ENCODE measurements around the gene LMTK2.
A peak's percentile ranks its signal among the peaks of the same experiment; 100 is the strongest.

The LMTK2 gene

DNA sequence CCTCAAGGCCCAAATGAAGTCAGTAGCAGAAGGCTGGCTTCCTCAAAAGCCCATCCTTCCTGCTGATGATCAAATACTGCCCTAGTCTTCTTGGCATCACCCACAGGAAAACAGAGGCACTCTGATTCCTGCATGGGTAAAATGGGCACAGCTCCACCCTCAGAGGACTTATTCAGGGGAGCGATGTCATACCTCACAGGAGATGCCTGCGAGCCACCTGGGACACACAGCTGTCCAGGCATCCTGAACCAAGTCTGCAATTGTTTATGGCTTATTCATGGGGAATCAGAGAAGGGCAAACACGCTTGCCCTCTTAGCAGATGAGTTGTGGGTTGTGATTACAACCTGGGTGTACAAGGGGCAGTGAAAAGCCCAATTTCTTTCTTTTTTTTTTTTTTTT, 22.0 kb upstream of the LMTK2 start:
- DNase-seq (ENCODE audit: low read depth), result no peak
- TF ChIP-seq, protein P1, sequence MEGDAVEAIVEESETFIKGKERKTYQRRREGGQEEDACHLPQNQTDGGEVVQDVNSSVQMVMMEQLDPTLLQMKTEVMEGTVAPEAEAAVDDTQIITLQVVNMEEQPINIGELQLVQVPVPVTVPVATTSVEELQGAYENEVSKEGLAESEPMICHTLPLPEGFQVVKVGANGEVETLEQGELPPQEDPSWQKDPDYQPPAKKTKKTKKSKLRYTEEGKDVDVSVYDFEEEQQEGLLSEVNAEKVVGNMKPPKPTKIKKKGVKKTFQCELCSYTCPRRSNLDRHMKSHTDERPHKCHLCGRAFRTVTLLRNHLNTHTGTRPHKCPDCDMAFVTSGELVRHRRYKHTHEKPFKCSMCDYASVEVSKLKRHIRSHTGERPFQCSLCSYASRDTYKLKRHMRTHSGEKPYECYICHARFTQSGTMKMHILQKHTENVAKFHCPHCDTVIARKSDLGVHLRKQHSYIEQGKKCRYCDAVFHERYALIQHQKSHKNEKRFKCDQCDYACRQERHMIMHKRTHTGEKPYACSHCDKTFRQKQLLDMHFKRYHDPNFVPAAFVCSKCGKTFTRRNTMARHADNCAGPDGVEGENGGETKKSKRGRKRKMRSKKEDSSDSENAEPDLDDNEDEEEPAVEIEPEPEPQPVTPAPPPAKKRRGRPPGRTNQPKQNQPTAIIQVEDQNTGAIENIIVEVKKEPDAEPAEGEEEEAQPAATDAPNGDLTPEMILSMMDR (IDR thresholded peaks at IDR 0.05; ENCODE audit: low read length, missing control alignments), result no peak
- H3K4me3 ChIP-seq (replicated peaks; ENCODE audit: low read depth, low read length), result no peak overlapping the region

DNA sequence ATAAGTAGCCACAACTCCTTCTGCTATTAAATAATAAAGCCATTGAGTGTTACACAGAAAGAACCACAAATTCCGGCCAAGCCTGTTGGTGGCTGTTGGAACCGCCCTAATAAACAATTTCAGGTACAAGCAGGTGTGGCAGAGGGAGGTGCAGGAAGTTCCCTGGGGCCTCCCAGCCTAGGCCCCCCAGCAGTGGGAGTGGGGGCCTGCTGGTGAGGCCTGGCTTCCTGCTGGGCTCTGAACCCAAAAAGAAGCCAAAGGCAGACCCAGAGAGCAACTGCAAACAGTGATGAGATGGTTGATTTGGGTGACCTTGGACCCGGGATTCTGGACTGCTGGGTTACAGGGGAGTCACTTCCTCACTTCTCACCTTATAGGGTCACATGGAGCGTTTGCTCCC, 21.0 kb upstream of the LMTK2 start:
- TF ChIP-seq, protein P1 (IDR thresholded peaks at IDR 0.05; ENCODE audit: low read length, missing control alignments), result no peak
- H3K4me3 ChIP-seq (replicated peaks; ENCODE audit: low read depth, low read length), result no peak overlapping the region
- DNase-seq (ENCODE audit: low read depth), result no peak

DNA sequence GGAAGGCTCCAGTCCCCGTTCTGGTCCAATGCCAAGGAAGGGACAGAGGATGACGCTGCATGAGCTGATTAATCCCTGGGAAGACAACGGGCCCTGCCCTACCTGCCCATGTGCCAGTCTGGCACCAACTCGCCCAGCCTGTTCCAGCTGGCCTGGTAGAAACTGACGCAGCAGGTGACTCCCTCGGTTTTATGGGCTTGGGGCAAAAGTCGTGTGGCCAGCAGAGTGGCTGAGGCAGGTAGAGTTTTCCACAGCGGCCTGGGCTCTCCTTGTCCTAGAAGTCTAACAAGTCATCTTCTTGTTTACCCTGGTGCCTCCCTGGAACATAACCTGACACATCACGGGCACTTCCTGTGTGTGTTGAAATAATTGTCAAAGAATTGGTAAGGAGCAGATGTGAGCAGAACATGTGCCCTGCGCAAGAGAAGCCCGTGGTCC, 20.4 kb upstream of the LMTK2 start:
- DNase-seq (ENCODE audit: low read depth), result no peak
- TF ChIP-seq, protein P1 (IDR thresholded peaks at IDR 0.05; ENCODE audit: low read length, missing control alignments), result no peak
- H3K4me3 ChIP-seq (replicated peaks; ENCODE audit: low read depth, low read length), result no peak overlapping the region

DNA sequence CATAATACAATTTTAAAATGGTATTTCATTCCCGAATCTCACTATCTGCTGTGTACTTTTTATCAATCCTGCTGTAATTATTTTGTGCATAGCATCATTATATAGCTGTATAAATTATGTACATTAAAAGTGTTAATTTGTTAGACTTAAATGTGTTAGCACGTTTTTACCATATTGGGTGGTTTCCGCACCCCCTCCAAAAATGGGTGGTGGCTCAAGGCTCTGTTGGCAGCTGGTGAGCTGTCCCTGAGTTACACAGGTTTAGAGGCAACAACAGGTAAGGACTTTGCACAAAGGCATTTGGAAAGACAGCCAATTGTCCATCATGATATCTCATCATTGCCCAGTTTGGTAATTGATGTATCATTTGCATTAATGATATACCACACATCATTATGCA, 18.6 kb upstream of the LMTK2 start:
- TF ChIP-seq, protein P1 (IDR thresholded peaks at IDR 0.05; ENCODE audit: low read length, missing control alignments), result no peak
- DNase-seq (ENCODE audit: low read depth), result no peak
- no peak overlapping the region for H3K4me3 ChIP-seq (replicated peaks; ENCODE audit: low read depth, low read length)

DNA sequence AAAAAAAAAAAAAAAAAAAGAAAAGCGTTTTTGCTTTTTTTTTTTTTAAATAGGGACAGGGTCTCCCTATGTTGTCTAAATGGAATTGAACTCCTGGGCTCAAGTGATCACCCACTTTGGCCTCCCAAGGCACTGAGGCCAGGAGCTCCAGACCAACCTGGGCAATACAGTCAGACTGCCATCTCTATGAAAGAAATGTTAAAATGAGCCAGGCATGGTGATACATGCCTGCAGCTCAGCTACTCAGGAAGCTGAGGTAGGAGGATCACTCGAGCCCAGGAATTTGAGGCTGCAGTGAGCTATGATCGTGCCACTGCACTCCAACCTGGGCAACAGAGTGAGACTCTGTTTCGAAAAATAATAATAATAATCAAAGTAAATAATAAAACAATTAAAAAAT, 16.5 kb upstream of the LMTK2 start:
- TF ChIP-seq, protein P1 (IDR thresholded peaks at IDR 0.05; ENCODE audit: low read length, missing control alignments), result no peak
- H3K4me3 ChIP-seq (replicated peaks; ENCODE audit: low read depth, low read length), result no peak overlapping the region
- DNase-seq (ENCODE audit: low read depth), result no peak

DNA sequence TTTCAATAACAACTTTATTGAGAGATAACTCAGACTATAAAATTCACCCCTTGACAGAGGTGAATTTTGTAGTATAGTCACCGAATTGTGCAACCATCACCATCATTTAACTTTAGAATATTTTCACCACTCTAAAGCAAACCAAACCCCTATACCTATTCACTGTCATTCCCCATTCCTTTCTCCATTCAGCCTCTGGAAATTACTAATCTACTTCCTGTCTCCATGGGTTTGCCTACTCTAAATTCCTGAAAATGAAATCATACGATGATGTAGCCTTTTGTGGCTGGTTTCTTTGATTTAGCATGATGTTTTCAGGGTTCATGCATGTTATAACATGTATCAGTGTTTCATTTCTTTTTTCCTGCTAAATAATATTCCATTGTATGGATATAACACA, 15.6 kb upstream of the LMTK2 start:
- peak; percentile 11 for DNase-seq (ENCODE audit: low read depth)
- no peak overlapping the region for H3K4me3 ChIP-seq (replicated peaks; ENCODE audit: low read depth, low read length)
- TF ChIP-seq, protein P1 (IDR thresholded peaks at IDR 0.05; ENCODE audit: low read length, missing control alignments), result no peak

DNA sequence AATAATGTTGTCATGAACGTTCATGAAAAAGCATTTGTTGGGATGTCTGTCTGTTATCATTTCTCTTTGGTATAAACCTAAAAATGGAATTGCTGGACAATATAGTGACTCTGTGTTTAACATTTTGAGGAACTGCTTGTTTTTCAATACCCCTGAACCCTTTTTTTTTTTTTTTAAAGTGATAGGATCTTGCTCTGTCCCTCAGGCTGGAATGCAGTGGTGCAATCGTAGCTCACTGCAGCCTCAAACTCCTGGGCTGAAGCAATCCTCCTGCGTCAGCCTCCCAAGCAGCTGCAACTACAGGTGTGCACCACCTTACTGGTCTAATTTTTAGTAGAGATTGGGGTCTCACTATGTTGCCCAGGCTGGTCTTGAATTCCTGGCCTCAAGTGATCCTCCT, 15.1 kb upstream of the LMTK2 start:
- H3K4me3 ChIP-seq (replicated peaks; ENCODE audit: low read depth, low read length), result no peak overlapping the region
- TF ChIP-seq, protein P1 (IDR thresholded peaks at IDR 0.05; ENCODE audit: low read length, missing control alignments), result no peak
- no peak for DNase-seq (ENCODE audit: low read depth)

Data from fibroblast of pulmonary artery (primary cell).